Kidney (tissue), 14 donors: ENCODE measurements around the gene TMEM108. TPM values are rescaled to one million over a fixed set of nuclear protein-coding genes. Genes with fewer than 3 reads are reported as not detected.

Experiments
- DNase-seq, 5 donors: peaks; one replicate each; pipeline ENCODE4 v3.0.0-alpha.2; 2013 to 2020
- FAIRE-seq: peaks from 2 replicates; lab custom pipeline; 2012; peaks lifted over from hg19 to GRCh38; lab: Jason Lieb, UNC
- H3K27ac ChIP-seq, 2 donors: one replicate each; pipeline ENCODE4 v1.7.0; 2013; ENCODE audit warnings: low read depth in 2 of 2, low read length in 2 of 2, inconsistent platforms in 1 of 2
- H3K27me3 ChIP-seq: one replicate; pipeline ENCODE4 v1.7.1; 2013; ENCODE audit warnings: low read length, inconsistent platforms; ENCODE audit not compliant: control insufficient read depth, insufficient read depth
- H3K36me3 ChIP-seq, 3 donors: one replicate each; pipeline versions ENCODE4 v1.7.0 to v1.7.1; 2013; ENCODE audit warnings: low read length in 3 of 3, control low read depth in 1 of 3, inconsistent platforms in 1 of 3; ENCODE audit not compliant: insufficient read depth in 3 of 3, control insufficient read depth in 2 of 3
- H3K4me1 ChIP-seq, 3 donors: one replicate each; pipeline versions ENCODE4 v1.7.0 to v1.7.1; 2013; ENCODE audit warnings: low read length in 3 of 3, inconsistent platforms in 1 of 3, low read depth in 1 of 3; ENCODE audit not compliant: control insufficient read depth in 2 of 3, insufficient read depth in 2 of 3
- H3K4me3 ChIP-seq, 3 donors: one replicate each; pipeline versions ENCODE4 v1.7.0 to v1.8.1; 2013; ENCODE audit warnings: low read length in 3 of 3, control low read depth in 1 of 3, inconsistent platforms in 1 of 3
- H3K9ac ChIP-seq, 3 donors: one replicate each; pipeline versions ENCODE4 v1.7.0 to v1.7.1; 2013; ENCODE audit warnings: low read length in 3 of 3, control low read depth in 1 of 3, inconsistent platforms in 1 of 3
- H3K9me3 ChIP-seq, 3 donors: one replicate each; pipeline versions ENCODE4 v1.7.0 to v1.7.1; 2013; ENCODE audit warnings: low read length in 3 of 3, control low read depth in 1 of 3, inconsistent platforms in 1 of 3; ENCODE audit not compliant: control insufficient read depth in 2 of 3, insufficient read depth in 1 of 3
- intact Hi-C: fragments of 100-400 bp; cut with DNase I; formaldehyde crosslinking; loops from one replicate; pipeline ENCODE4 v1.11.1; 2022
- polyA plus RNA-seq: library from polyadenylated mRNA; stranded (reverse); fragments of 350-450 nt; fragmentation: Illumina TruSeq; extraction: RNeasy Lipid Tissue Mini Kit (QIAGEN cat#74804); gene quantifications from one replicate; pipeline ENCODE4 v1.2.3, GENCODE V29; 2014; ENCODE audit warnings: low read depth, low replicate concordance; ENCODE audit not compliant: insufficient read depth
- total RNA-seq: library from RNA; stranded (reverse); fragmentation: NEBNext Ultra II Directional; extraction: Animal tissue kit (Norgen Biotek cat#: 25700); gene quantifications from one replicate; pipeline ENCODE4 v1.2.1, GENCODE V29; 2021
- TF ChIP-seq, protein P1 (sequence below): IDR thresholded peaks from 3 replicates; pipeline ENCODE4 v1.5.1; 2012; ENCODE audit warnings: mild to moderate bottlenecking, moderate library complexity, borderline replicate concordance; ENCODE audit not compliant: insufficient read depth; ENCODE audit errors: extremely low read depth
- donor health status: control.
- donor health status: control.
- donor health status: control.
- donor health status: control.
- donor health status: control.
- donor health status: DM: yes; HTN: yes; CAD: no.
- donor health status: Normal renal cell carcinoma (clear cell type).

The TMEM108 gene
- total and polyA plus RNA-seq, 2 donors from 2014 or later: 0.91 to 1.5 TPM

DNA sequence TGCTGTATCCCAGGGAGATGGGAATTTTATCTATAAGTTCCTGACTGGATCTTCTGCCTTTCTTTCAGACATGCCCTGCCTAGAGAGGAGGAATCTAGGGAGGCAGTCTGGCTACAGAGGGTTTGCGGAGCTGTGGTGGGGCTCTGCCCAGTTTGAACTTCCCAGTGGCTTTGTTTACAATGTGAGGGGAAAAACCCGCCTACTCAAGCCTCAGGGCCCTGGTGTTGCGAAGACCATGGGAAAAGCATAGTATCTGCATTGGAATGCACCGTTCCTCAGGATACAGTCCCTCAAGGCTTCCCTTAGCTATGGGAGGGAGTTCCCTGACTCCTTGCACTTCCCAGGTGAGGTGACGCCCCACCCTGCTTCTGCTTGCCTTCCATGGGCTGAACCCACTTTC lies 168.7 kb downstream of the TMEM108 start:
- no peaks in the 10 kb centered on the region for H3K36me3 ChIP-seq
- no peak overlapping the region for H3K4me3 ChIP-seq
- H3K9me3 ChIP-seq: no peaks in the 10 kb centered on the region
- TF ChIP-seq, protein P1, sequence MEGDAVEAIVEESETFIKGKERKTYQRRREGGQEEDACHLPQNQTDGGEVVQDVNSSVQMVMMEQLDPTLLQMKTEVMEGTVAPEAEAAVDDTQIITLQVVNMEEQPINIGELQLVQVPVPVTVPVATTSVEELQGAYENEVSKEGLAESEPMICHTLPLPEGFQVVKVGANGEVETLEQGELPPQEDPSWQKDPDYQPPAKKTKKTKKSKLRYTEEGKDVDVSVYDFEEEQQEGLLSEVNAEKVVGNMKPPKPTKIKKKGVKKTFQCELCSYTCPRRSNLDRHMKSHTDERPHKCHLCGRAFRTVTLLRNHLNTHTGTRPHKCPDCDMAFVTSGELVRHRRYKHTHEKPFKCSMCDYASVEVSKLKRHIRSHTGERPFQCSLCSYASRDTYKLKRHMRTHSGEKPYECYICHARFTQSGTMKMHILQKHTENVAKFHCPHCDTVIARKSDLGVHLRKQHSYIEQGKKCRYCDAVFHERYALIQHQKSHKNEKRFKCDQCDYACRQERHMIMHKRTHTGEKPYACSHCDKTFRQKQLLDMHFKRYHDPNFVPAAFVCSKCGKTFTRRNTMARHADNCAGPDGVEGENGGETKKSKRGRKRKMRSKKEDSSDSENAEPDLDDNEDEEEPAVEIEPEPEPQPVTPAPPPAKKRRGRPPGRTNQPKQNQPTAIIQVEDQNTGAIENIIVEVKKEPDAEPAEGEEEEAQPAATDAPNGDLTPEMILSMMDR: no peak
- FAIRE-seq: no peak
- no peak for DNase-seq
- H3K27me3 ChIP-seq: no peaks in the 10 kb centered on the region
- intact Hi-C loops: no loop called here
- H3K9ac ChIP-seq: no peak overlapping the region
- no peak overlapping the region for H3K27ac ChIP-seq
- no peaks in the 10 kb centered on the region for H3K4me1 ChIP-seq

DNA sequence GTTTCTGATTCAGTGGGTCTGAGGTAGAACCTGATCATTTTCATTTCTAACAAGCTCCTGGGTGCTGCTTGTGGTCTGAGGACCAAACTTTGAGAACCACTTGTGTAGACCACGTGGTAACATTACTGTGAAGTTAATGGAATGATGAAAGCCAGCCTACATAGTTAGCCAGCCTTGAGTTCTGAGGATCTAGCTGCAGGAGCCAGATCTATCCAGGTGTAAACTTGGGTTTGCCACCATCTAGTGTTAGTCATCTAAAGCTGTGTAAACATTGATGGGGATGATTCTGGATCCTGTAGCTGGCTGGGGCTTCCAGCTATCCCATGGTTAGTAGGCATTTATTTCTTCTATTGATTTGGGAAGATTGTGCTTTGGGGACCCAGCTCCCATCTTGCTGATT lies 170.0 kb downstream of the TMEM108 start:
- no peaks in the 10 kb centered on the region for H3K4me1 ChIP-seq
- intact Hi-C loops: no loop called here
- H3K27me3 ChIP-seq: no peaks in the 10 kb centered on the region
- TF ChIP-seq, protein P1: no peak
- H3K27ac ChIP-seq: no peak overlapping the region
- H3K4me3 ChIP-seq: no peak overlapping the region
- FAIRE-seq (no peak), DNase-seq (no peak)
- H3K9me3 ChIP-seq: no peaks in the 10 kb centered on the region
- no peaks in the 10 kb centered on the region for H3K36me3 ChIP-seq
- H3K9ac ChIP-seq: no peak overlapping the region

DNA sequence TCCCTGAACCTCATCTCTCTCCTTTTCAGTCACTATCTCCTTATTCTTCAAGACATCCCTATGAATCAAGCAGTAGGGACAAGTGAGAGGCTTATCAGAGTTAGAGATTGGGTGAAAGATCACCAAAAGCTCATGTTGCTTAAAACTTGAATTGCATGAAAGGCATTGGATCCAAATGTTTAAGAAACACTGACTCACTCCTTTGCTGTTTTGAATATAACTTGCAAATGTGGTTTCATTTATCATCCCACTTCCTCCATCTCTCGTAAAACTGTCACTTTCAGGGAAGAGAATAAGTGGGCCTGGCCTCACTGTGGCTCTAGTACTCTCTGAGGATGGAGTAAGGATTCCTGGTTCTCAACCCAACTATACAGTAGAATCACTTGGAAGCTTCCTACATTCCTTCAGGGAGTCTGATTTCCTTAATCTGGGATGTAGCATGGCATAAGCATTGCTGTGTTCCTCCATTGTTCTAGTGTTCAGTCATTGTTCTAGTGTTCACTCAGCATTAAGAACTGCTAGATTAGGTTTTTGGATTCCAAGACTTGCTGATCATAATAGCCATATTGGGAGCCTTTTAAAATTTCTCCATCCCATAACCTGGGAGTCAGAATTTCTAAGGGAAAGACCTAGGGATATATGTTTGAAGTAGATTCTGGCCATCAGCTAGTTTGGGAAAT lies 171.8 kb downstream of the TMEM108 start:
- no peak overlapping the region for H3K9ac ChIP-seq
- H3K36me3 ChIP-seq: no peaks in the 10 kb centered on the region
- no peak overlapping the region for H3K4me3 ChIP-seq
- intact Hi-C loops: no loop called here
- no peak overlapping the region for H3K27ac ChIP-seq
- no peaks in the 10 kb centered on the region for H3K4me1 ChIP-seq
- FAIRE-seq: no peak
- TF ChIP-seq, protein P1: no peak
- H3K9me3 ChIP-seq: no peaks in the 10 kb centered on the region
- peak in 1 of 5 donors; percentile 34 for DNase-seq
- H3K27me3 ChIP-seq: no peaks in the 10 kb centered on the region

DNA sequence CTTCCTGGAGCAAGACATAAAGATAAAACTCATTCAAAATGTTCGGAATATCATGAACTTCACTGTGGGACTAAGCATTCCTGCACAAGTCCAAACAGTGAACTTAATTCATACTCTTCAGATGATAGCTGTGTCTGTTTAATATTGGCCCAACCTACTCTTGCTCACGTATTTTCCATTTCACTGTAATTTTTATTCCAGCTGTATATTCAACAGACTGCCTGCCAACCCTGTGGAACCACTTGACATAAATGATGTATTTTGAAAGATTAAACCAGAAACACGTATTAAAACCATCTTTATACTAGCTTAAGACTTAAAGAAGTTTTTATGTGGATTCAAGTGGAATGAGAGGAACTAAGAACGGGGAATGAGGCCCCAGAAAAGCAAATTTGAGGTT lies 172.5 kb downstream of the TMEM108 start:
- DNase-seq: no peak
- H3K36me3 ChIP-seq: no peaks in the 10 kb centered on the region
- no peaks in the 10 kb centered on the region for H3K27me3 ChIP-seq
- intact Hi-C loops: no loop called here
- H3K9ac ChIP-seq: no peak overlapping the region
- no peaks in the 10 kb centered on the region for H3K9me3 ChIP-seq
- no peak overlapping the region for H3K27ac ChIP-seq
- no peak overlapping the region for H3K4me3 ChIP-seq
- FAIRE-seq: no peak
- H3K4me1 ChIP-seq: no peaks in the 10 kb centered on the region
- TF ChIP-seq, protein P1: no peak
